Measurements from ENCODE around the gene GALNT10.

GALNT10 gene

DNA sequence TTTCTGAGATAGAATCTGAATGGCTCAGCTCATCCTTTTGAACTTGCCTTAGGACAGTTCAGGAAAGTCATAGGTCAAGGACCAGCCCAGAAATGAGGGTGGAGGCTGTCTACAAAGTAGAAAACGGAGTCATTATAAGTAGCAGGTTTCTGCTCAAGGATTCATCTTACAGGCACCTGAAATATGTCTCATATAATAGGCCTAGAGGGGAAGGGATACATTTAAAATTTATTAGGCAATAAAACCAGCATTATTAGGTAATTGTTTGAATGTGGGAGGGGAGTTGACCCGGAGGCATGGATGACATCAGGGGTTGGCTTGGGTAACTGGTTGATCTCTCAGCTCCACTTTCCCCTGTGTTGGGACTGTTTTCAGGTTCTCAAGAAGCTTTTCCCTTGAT is 11.9 kb upstream of the GALNT10 start:
- no peak for DNase-seq (ENCODE audit: low read depth in 2 of 3, low spot score in 1 of 3)

DNA sequence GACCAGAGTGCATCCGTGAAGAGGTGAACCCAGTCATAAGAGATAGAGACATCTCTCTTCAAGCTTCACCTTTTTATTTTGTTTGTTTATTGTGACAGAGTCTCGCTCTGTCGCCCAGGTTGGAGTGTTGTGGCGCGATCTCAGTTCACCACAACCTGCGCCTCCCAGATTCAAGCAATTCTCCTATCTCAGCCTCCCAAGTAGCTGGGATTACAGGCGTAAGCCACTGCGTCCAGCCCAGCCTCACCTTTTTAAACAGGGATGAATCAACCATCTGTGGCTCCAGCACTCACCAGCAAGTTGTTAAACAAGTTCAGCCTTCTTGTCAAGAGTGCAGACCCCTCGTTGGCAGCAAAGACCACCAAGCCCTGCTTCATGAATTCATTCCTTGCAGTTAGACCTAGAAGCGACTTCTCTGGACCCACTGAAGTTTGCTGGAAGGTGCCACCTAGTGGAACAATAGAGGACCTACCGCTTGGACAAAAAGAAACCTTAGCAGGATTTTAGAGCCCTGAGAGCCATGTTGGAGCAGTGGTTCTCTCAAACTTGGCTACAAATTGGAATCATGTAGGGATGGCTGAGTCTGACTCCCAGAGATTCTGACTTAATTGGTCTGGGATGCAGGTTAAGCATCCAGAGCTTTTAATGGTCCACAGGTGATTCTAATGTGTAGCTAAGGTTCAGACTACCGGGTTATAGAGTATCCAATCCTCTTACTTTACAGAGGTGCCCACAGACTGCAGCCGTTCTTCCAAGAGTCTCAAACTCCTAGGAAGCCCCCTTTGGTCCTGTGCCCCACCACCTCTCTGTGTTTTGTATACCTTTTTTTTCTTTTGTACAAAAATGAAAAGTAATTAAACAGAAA is 10.5 kb upstream of the GALNT10 start:
- DNase-seq (ENCODE audit: low read depth in 2 of 3, low spot score in 1 of 3): no peak

DNA sequence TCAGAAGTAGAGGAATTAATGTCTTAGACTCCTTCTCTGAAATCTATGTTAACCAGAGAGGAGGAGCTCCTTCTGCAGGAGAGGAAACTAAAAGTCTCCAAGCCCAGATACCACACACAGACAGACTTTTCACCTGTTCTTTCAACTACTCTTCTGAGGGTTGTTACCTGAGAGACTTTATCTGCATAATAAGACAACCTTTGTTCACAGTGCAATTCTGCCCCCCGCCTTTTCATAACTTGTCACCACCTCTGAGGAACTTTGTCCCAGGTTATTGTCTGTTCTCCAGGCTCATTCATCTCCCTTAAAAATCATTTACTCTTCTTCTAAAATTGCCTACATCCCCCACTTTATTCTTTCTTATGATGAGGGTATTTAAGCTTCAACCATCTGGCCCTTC is 9.4 kb upstream of the GALNT10 start:
- no peak for DNase-seq (ENCODE audit: low read depth in 2 of 3, low spot score in 1 of 3)

DNA sequence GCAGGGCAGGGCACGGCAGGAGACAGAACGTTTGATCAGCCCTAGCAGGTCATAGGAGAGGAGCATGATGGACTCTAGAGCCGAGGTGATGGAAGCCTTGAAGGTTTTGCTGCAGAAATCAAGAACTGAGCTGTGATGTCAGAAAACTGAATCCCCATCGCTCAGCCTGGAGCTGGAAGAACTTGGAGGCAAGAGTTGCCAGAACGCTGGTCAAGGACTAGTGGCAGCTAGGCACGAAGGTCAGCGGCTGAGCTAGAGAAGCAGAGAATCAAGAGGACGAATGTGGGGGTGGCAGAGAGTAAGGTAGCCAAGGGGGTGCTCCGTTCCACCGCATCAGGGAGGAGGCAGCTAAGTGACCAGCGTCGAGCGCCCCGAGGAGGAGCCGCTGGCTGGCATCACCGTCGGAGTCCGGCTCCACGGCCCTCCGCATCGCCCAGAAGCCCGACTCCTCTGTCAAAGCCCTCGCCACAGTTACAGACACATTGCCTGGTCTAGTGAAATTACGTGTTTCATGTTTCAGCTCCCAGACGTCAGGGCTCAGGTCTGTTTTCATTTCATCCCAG is 1.2 kb upstream of the GALNT10 start:
- no peak for DNase-seq (ENCODE audit: low read depth in 2 of 3, low spot score in 1 of 3)

DNA sequence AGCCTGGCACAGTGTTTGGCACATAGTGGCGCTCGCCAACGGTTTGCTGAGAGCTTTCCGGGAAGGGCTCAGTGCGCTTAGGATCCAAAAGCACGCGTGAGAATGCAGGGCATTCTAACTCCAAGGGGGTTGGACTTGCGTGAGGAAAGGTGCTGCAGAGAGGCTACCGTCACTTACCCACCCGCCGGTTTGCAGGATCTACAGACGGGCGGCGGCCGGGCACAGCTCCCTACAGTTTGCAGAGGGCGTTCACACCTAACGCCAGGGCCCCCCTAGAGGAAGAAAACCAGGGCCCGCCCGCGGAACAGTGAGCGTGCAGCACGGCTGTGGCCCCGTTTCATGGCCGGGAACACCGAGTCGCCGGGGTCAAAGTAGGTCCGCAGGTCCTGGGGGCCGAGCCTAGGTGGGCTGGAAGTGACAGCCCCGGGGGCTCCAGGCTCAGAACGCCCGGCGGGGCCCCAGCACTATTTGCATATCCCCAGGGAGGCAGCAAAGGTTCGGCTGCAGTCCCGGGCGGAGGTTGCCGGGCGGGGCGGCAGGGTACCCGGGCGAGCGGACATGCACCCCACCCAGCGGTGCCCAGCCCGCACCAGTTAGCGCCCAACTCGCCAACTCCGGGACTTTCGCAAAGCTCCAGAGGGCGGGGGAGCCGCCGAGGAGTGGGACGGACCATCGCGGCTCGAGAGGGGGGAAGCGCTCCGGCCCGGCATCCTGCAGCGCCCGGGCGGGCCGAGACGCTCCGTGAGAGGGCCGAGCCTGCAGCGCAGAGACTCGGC is 526 bp upstream of the GALNT10 start:
- peak; percentile 37 to 69 (median 58) for DNase-seq (ENCODE audit: low read depth in 2 of 3, low spot score in 1 of 3)

DNA sequence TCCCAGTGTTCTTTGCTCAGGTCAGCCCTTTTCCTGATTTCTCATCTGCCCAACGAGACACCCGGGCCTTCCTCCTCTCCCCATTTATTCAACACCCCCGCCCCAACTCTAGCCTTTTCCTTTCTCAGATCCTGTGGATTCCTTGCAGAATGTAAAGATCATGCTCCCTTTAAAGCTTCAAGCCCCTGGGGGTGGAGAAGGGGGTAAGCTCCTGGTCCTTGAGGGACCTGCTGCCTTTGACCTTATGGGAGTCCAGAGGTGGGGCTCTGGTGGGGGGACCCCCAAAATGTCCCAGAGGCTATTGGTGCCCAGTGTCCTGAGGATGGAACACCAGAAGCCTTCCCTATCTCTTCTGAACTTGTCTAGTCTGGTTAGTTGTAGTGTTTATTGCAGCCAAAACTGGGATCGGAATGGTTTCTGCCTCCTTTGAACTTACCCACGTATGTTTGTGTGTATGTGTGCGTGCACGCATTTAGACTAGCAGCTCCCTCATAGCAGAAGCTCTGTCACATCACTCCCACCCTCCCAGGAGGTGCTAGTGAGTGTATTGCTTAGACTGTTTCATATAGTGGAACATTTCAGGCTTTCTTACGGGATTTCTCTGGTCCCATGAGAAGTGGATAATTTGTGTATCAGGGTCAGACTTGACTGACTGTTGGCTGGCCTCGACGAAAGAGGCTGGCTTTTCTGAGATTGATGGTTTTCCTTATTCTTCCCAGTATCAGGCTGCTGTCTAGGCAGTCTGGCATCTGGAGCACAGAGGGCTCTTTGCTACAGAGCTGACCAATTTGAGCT is 1.1 kb downstream of the GALNT10 start:
- no peak for DNase-seq (ENCODE audit: low read depth in 2 of 3, low spot score in 1 of 3)

DNA sequence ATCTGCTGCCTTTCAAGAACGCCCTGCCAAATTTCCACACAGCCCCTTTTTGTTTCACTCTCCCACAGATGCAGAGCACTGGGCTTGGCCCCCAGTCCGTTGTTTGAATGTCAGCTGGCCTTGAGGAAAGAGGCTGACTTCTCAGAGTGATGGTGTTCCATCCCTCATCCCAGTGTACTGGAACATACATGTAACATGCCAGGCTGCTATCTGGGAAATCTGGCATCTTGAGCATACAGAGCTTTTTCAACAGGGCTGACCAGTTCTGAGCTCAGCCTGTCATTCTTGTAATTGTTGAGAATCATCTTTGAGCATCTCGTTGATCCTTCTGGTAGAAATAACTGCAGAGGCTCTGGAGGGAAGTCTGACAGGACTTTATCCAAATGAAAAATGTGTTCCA is 2.8 kb downstream of the GALNT10 start:
- DNase-seq (ENCODE audit: low read depth in 2 of 3, low spot score in 1 of 3): no peak

DNA sequence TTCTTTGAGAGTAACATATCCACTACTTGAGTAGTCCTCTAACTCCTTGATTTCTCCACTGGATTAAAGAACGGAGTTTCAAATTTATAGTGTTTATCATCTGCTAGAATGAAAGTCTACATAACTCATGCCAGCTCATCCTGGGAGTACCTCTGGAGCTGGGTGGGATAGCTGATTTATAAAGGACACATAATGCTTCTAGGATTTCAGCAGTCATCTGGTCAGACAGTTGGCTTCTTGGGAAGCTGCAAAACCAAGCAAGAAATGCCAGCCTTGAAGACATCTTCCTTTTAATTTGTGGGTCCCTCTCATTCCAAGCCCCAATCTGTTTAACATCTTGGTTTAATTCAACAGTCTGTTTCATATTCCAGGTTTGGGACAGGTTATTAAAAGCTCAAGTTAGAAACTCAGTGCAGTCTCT is 3.2 kb downstream of the GALNT10 start:
- DNase-seq (ENCODE audit: low read depth in 2 of 3, low spot score in 1 of 3): no peak

DNA sequence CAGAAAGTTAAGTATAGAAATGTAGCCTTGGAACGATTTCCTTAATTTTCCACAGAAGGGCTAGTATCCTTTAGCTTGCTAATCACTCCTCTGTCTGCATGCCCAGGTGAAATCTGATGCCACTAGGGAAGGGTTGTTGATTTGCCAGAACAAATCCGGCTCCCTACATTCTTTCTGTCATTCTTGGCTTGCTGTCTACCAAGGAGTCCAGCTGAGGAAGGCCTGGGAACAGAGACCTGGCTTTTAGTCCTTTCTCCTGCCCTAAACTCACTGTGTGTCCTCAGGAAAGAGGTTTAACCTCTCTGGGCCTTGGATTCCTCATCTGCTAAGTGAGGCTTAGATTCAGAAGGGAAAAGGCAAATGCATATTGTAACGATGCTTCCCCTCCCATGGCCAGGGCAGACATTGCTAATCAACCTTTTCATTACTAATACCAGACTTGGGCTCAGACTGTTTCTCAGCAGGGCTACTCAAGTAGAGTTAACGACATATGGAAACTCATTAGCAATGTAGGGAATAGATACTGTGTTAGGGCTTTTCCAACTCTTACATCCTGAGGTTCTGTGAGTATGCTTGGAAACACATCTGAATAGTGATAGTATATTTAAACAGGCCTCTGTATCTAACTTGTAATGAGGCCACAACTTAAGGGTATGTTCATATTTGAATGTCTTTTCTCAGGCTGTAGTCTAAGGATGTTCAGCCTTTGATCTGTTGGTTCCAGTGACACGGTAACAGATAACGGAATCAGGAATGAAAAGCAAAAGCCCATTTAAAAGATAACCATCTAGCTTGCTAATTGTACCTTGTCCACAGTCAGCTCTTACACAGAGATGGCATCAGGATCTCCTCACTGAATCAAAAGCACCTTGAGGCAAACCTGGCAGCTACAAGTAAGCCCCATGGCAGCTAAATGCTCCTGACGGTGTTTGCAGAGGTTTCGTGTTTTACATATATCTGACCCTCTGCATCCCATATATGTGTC is 4.1 kb downstream of the GALNT10 start:
- no peak for DNase-seq (ENCODE audit: low read depth in 2 of 3, low spot score in 1 of 3)

DNA sequence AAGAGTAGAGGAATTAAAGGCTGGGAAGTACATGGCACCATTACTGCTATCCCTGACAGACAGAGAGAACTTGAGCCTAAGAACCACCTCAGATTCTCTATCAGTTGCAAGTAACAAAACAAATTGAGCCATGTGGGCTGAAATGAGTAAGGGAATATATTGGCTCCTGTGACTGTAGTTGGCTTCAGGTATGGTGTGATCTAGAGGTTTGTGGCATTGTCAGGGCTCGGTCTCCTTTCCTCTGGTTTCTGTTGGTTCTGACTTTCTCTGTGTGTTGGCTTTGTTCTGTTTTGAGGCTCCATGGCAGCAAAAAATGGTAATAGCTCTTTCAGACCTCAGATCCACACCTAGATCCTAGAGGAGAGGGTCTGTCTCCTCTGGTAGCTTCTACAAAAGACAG is 5.7 kb downstream of the GALNT10 start:
- DNase-seq (ENCODE audit: low read depth in 2 of 3, low spot score in 1 of 3): no peak

DNA sequence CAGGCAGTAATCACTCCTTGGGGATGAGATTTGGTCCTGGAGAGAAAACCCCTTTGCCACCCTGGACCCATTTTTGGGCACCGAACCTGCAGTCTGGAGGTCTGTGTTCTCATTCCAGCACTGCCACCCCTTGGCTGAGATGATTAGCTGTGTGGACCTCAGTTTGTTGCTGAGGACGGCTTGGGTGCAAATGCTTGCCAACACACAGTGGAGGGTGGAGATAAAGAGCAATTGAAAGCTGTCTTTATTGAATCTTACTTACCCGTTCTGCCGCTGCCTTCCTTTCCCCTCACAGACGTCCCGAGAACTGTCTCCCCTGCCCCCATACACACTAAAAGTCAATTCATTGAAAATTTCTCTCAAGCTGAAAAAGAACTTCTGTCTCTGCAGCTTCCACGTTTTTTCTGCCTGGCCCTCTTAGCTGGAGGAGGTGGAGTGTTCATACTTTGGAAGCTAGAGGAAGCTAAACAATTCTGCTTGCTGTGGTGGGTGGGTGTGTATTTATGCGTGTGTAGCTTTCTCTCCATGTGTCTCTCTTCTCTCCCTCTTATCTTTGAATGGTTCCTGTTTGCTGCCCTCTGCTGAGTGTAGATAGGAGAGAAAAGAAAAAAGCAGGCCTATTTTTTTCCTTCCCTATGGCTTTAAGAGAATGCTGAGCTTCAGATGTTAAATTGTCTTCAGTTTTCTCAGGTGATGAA is 6.6 kb downstream of the GALNT10 start:
- DNase-seq (ENCODE audit: low read depth in 2 of 3, low spot score in 1 of 3): no peak

DNA sequence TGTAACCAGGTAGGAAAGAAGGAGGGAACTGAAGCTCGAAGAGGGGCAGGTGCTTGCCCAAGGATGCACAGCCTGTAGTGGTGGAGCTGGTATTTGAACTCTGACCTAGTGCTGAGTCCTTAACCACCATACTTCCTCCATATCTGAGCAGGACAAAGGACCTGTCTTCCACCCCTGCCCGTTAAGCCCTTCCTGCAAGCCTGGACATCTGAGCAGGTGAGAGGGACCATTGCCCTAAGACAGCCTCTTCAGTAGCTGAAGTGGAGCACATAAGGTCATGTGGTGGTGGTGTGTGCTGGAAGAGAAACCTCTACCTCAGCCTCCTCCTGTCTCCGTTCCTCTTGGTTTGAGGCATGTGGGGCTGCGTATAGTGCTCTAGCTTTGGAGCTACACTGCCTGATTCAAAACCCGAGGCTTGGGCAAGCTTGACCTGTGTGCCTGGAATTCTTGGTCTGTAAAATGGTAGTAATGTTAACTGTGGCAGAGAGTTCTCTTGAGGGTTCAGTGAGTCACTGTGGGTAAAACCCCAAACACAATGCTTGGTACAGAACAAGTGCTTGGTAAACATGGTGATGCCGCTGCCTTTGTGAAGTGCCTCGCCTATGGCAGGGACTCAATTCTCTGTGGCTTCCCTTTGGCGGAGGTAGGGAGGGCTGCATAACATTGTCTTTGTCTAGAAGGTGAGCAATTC is 7.4 kb downstream of the GALNT10 start:
- DNase-seq (ENCODE audit: low read depth in 2 of 3, low spot score in 1 of 3): peak; percentile 50 to 68 (median 57)

DNA sequence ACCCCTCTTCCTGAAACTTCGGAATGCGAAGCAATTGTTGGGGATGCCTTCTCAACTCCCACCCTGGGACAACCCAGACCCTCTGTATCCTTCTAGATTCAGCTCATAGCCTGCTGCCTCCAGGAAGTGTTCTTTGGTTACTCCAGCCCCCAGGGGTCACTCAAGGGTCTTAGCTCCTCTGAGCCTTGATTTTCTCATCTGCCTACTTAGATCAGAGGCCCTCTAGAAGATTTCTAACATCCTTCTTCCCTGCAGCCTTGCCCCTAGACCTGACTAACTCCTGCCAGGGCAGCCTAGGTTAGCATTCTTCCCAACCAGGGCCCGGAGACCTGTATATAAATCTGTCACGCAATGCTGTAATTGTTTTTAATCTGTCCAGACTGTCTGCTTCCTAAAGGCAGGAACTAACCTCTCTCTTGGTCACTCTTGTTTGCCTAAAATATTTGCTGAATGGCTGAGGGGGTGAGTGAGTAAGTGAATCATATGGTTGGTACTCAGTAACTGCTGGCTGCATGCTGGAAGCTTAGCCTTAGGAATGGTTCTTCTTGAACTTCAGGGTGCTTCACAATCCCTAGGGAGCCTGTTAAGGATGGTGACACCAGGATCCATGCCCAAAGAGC is 8.2 kb downstream of the GALNT10 start:
- DNase-seq (ENCODE audit: low read depth in 2 of 3, low spot score in 1 of 3): no peak

DNA sequence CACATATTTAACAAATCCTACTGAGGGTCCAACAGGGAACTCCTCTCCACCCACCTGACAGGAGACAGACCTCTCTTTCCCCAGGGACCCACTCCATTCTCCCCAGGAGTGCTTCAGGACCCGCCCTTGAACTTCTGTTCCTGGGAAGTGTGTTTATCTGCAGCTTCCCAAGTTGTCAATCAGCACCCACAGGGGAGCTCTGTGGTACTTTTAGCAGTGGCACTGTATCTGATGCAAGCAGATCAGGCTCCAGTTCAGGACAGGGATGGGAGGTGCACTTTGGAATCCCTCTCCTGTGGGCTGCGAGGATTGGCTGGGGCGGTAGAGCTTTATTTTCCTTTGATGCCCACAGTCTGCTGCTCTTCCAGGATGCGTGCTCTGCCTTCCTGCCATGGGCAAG is 8.7 kb downstream of the GALNT10 start:
- no peak for DNase-seq (ENCODE audit: low read depth in 2 of 3, low spot score in 1 of 3)

DNA sequence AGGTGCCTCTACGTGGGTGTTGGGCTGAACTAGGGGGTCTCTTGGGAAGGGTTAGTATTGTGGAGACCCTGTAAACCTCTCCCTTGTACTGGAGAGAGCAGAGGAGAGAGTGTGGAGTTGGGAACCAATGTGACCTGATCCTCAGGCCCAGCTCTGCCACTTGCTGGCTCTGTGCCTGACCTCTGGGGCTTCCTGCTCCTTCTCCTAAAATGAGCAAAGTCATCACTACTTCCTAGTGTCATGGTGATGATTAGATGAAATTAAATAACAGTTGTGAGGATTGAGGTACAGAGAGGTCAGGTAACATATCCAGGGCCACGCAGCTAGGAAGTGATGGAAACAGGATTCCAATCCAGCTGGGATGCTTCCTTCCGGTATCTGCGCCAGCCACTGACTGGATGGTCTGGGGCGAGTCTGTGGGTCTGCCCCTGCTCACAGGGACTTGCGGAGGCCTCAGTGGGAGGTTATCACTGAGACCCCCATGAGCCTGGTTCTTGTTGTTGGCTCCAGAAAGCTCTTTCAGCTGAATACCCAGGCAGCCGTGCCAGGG is 9.2 kb downstream of the GALNT10 start:
- no peak for DNase-seq (ENCODE audit: low read depth in 2 of 3, low spot score in 1 of 3)

DNA sequence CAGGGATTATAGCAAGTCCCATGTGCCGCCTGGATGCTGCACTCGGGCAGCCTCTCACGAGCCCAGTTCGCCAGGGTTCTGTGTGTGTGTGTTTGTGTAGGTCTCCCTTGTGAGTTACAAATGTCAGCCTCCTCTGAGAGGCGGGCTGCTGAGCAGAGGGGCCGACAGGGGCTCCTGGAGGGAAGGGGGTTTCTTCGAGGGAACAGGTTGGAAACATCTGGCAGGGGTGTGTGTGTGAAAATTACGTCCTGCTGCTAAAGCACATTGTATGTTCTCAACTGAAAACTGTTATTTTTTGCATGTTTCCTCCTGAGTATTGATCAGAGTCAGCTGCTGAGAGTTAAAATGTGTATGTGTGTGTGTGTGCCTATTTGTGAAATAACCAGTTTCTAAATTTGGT is 9.7 kb downstream of the GALNT10 start:
- DNase-seq (ENCODE audit: low read depth in 2 of 3, low spot score in 1 of 3): no peak

DNA sequence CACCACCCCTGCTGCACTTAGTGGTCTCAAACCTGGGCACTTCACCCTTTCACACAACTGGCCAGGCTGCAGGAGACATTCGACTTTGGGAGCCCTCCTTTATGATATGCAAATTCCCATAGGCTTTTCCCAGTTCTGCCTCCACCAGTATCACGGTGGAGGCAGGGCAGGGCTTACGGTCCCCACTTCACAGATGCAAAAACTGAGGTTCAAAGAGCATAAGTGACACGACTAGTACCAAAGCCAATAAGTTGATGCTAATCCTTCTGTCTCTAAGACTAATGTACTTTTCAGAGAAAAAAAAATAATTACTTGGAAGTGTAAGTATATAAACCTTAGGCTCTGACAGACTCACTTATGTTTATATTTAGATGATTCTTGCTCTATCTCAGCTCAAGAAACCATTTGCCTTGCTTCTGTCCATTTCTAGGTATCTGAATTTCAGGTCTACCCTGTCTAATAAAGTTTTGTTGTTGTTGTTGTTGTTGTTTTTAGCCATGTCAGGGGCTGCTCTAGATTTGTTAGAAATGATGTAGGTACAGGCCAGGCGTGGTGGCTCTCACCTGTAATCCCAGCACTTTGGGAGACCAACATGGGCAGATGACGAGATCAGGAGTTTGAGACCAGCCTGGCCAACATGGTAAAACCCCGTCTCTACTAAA is 10.7 kb downstream of the GALNT10 start:
- no peak for DNase-seq (ENCODE audit: low read depth in 2 of 3, low spot score in 1 of 3)

Data from stimulated activated CD4-positive, alpha-beta T cell treated with anti-CD3 and anti-CD28 coated beads, Interleukin-12 subunit alpha, Interleukin-12 subunit beta, amount 100 ng/mL, for 48 hours (primary cell).